NCI-H1417 (cell line): Measurements from ENCODE around the gene TIAM1.

Experiments used
- DNase-seq, 3 experiments: peaks; one replicate each; lab custom pipeline; 2025; lab: John Stamatoyannopoulos, UW

TIAM1 gene

GRCh38 chr21:31352836-31353235 is 8.8 kb upstream of the TIAM1 start:
- DNase-seq, result no peak

GRCh38 chr21:31351960-31352359 is 7.9 kb upstream of the TIAM1 start:
- DNase-seq, result no peak

- no peak for DNase-seq
Observed at GRCh38 chr21:31351438-31351837, 7.4 kb upstream of the TIAM1 start.

GRCh38 chr21:31349208-31349607 is 5.1 kb upstream of the TIAM1 start:
- DNase-seq, result no peak

- DNase-seq, result no peak
Observed at GRCh38 chr21:31348188-31348587, 4.1 kb upstream of the TIAM1 start.

GRCh38 chr21:31347435-31348032 is 3.5 kb upstream of the TIAM1 start:
- DNase-seq, result peak in 2 of 3 experiments; percentile 37 to 52

- no peak for DNase-seq
Observed at GRCh38 chr21:31346256-31346821, 2.3 kb upstream of the TIAM1 start.

GRCh38 chr21:31345136-31345535 is 1.1 kb upstream of the TIAM1 start:
- no peak for DNase-seq

GRCh38 chr21:31343030-31343510 is 991 bp downstream of the TIAM1 start:
- DNase-seq, result no peak

GRCh38 chr21:31342348-31342747 is 1.7 kb downstream of the TIAM1 start:
- no peak for DNase-seq

GRCh38 chr21:31340942-31341487 is 3.0 kb downstream of the TIAM1 start:
- DNase-seq, result no peak

- DNase-seq, result no peak
Observed at GRCh38 chr21:31340514-31340913, 3.5 kb downstream of the TIAM1 start.

- DNase-seq, result no peak
Observed at GRCh38 chr21:31339721-31340120, 4.3 kb downstream of the TIAM1 start.

- no peak for DNase-seq
Observed at GRCh38 chr21:31338908-31339368, 5.1 kb downstream of the TIAM1 start.

GRCh38 chr21:31337996-31338907 is 5.8 kb downstream of the TIAM1 start:
- no peak for DNase-seq

GRCh38 chr21:31337086-31337485 is 7.0 kb downstream of the TIAM1 start:
- no peak for DNase-seq

GRCh38 chr21:31336739-31337040 is 7.4 kb downstream of the TIAM1 start:
- no peak for DNase-seq

- no peak for DNase-seq
Observed at GRCh38 chr21:31335957-31336738, 7.9 kb downstream of the TIAM1 start.

- DNase-seq, result peak in 1 of 3 experiments; percentile 58
Observed at GRCh38 chr21:31334648-31335121, 9.4 kb downstream of the TIAM1 start.

GRCh38 chr21:31332525-31332924 is 11.5 kb downstream of the TIAM1 start:
- DNase-seq, result no peak

GRCh38 chr21:31331231-31331630 is 12.8 kb downstream of the TIAM1 start:
- DNase-seq, result no peak

GRCh38 chr21:31330144-31330483 is 13.9 kb downstream of the TIAM1 start:
- DNase-seq, result no peak
